ENCODE measurements around the gene NFXL1. TPM values are rescaled to one million over a fixed set of nuclear protein-coding genes. Genes with fewer than 3 reads are reported as not detected.

Gene NFXL1
- total RNA-seq, 3 donors from 2014 or later: 7.7 to 11.0 (median 10.5) TPM

GRCh38 chr4:47860305-47860704, 54.1 kb downstream of the NFXL1 start:
- Mint-ChIP-seq H3K4me3 (no peak overlapping the region), H3K4me1 (ENCODE audit: low read depth) (no peaks in the 10 kb centered on the region), H3K9me3 (no peaks in the 10 kb centered on the region), H3K36me3 (ENCODE audit: insufficient read depth) (peaks cover 11% of the 10 kb centered on the region), H3K27me3 (ENCODE audit: low read depth) (no peaks in the 10 kb centered on the region)
- DNase-seq (no peak), ATAC-seq (no peak)

GRCh38 chr4:47858006-47858405, 56.4 kb downstream of the NFXL1 start:
- DNase-seq (no peak), ATAC-seq (no peak)
- no peaks in the 10 kb centered on the region for H3K27me3 Mint-ChIP-seq (ENCODE audit: low read depth)
- peaks cover 19% of the 10 kb centered on the region for H3K36me3 Mint-ChIP-seq (ENCODE audit: insufficient read depth)
- H3K4me1 Mint-ChIP-seq (ENCODE audit: low read depth): no peaks in the 10 kb centered on the region
- H3K9me3 Mint-ChIP-seq: no peaks in the 10 kb centered on the region
- H3K4me3 Mint-ChIP-seq: no peak overlapping the region

GRCh38 chr4:47856713-47857112, 57.7 kb downstream of the NFXL1 start:
- H3K4me1 Mint-ChIP-seq (ENCODE audit: low read depth): no peaks in the 10 kb centered on the region
- no peak for DNase-seq
- H3K27me3 Mint-ChIP-seq (ENCODE audit: low read depth): no peaks in the 10 kb centered on the region
- no peak for ATAC-seq
- peaks cover 19% of the 10 kb centered on the region for H3K36me3 Mint-ChIP-seq (ENCODE audit: insufficient read depth)
- H3K4me3 Mint-ChIP-seq: no peak overlapping the region
- H3K9me3 Mint-ChIP-seq: no peaks in the 10 kb centered on the region

GRCh38 chr4:47855350-47855749, 59.0 kb downstream of the NFXL1 start:
- no peak overlapping the region for H3K4me3 Mint-ChIP-seq
- no peaks in the 10 kb centered on the region for H3K9me3 Mint-ChIP-seq
- DNase-seq (no peak), ATAC-seq (no peak)
- no peaks in the 10 kb centered on the region for H3K27me3 Mint-ChIP-seq (ENCODE audit: low read depth)
- peaks cover 23% of the 10 kb centered on the region for H3K36me3 Mint-ChIP-seq (ENCODE audit: insufficient read depth)
- no peaks in the 10 kb centered on the region for H3K4me1 Mint-ChIP-seq (ENCODE audit: low read depth)

- DNase-seq: no peak
- Mint-ChIP-seq H3K27me3 (ENCODE audit: low read depth) (no peaks in the 10 kb centered on the region), H3K4me3 (no peak overlapping the region), H3K9me3 (no peaks in the 10 kb centered on the region), H3K4me1 (ENCODE audit: low read depth) (no peaks in the 10 kb centered on the region), H3K36me3 (ENCODE audit: insufficient read depth) (peaks cover 35% of the 10 kb centered on the region)
- no peak for ATAC-seq
Observed at GRCh38 chr4:47852136-47852535, 62.2 kb downstream of the NFXL1 start.

GRCh38 chr4:47849466-47849865, 64.9 kb downstream of the NFXL1 start:
- H3K9me3 Mint-ChIP-seq: no peaks in the 10 kb centered on the region
- H3K36me3 Mint-ChIP-seq (ENCODE audit: insufficient read depth): peaks cover 39% of the 10 kb centered on the region
- H3K4me3 Mint-ChIP-seq: no peak overlapping the region
- H3K4me1 Mint-ChIP-seq (ENCODE audit: low read depth): no peaks in the 10 kb centered on the region
- no peaks in the 10 kb centered on the region for H3K27me3 Mint-ChIP-seq (ENCODE audit: low read depth)
- ATAC-seq: no peak
- DNase-seq: no peak

GRCh38 chr4:47848041-47848440, 66.3 kb downstream of the NFXL1 start:
- H3K4me1 Mint-ChIP-seq (ENCODE audit: low read depth): no peaks in the 10 kb centered on the region
- H3K36me3 Mint-ChIP-seq (ENCODE audit: insufficient read depth): peaks cover 43% of the 10 kb centered on the region
- ATAC-seq (no peak), DNase-seq (no peak)
- H3K9me3 Mint-ChIP-seq: no peaks in the 10 kb centered on the region
- no peak overlapping the region for H3K4me3 Mint-ChIP-seq
- no peaks in the 10 kb centered on the region for H3K27me3 Mint-ChIP-seq (ENCODE audit: low read depth)

- Mint-ChIP-seq H3K9me3 (no peaks in the 10 kb centered on the region), H3K4me3 (no peak overlapping the region), H3K36me3 (ENCODE audit: insufficient read depth) (peaks cover 26% of the 10 kb centered on the region), H3K4me1 (ENCODE audit: low read depth) (peaks cover 14% of the 10 kb centered on the region), H3K27me3 (ENCODE audit: low read depth) (no peaks in the 10 kb centered on the region)
- DNase-seq: no peak
- ATAC-seq: no peak
Observed at GRCh38 chr4:47842985-47843384, 71.4 kb downstream of the NFXL1 start.

- Mint-ChIP-seq H3K27me3 (ENCODE audit: low read depth) (no peaks in the 10 kb centered on the region), H3K4me1 (ENCODE audit: low read depth) (peaks cover 31% of the 10 kb centered on the region), H3K36me3 (ENCODE audit: insufficient read depth) (peaks cover 11% of the 10 kb centered on the region), H3K4me3 (no peak overlapping the region), H3K9me3 (no peaks in the 10 kb centered on the region)
- no peak for DNase-seq
- no peak for ATAC-seq
Observed at GRCh38 chr4:47840291-47840690, 74.1 kb downstream of the NFXL1 start.

- Mint-ChIP-seq H3K36me3 (ENCODE audit: insufficient read depth) (peaks cover 9% of the 10 kb centered on the region), H3K4me3 (no peak overlapping the region), H3K9me3 (no peaks in the 10 kb centered on the region), H3K4me1 (ENCODE audit: low read depth) (peaks cover 33% of the 10 kb centered on the region), H3K27me3 (ENCODE audit: low read depth) (no peaks in the 10 kb centered on the region)
- DNase-seq (peak; percentile 7), ATAC-seq (peak; percentile 78 to 84)
Observed at GRCh38 chr4:47839259-47839658, 75.1 kb downstream of the NFXL1 start.

- no peak for ATAC-seq
- Mint-ChIP-seq H3K4me1 (ENCODE audit: low read depth) (peaks cover 33% of the 10 kb centered on the region), H3K9me3 (no peaks in the 10 kb centered on the region), H3K27me3 (ENCODE audit: low read depth) (no peaks in the 10 kb centered on the region), H3K4me3 (peak overlapping the region; percentile 81), H3K36me3 (ENCODE audit: insufficient read depth) (peaks cover 1% of the 10 kb centered on the region)
- no peak for DNase-seq
Observed at GRCh38 chr4:47838445-47838844, 75.9 kb downstream of the NFXL1 start.

GRCh38 chr4:47837908-47838294, 76.5 kb downstream of the NFXL1 start, which contains the start of gene CORIN:
TSS of gene CORIN (minus strand) at chr4:47838067. CDS start at chr4:47837949, 118 bp downstream.
- ATAC-seq: no peak
- DNase-seq: no peak
- H3K9me3 Mint-ChIP-seq: no peaks in the 10 kb centered on the region
- peak within 1 kb of the TSS; percentile 81 for H3K4me3 Mint-ChIP-seq
- H3K4me1 Mint-ChIP-seq (ENCODE audit: low read depth): peaks cover 33% of the 10 kb centered on the region
- peaks cover 2% of the 10 kb centered on the region for H3K27me3 Mint-ChIP-seq (ENCODE audit: low read depth)
- H3K36me3 Mint-ChIP-seq (ENCODE audit: insufficient read depth): no peaks in the 10 kb centered on the region

GRCh38 chr4:47837094-47837907, 77.1 kb downstream of the NFXL1 start:
- Mint-ChIP-seq H3K9me3 (no peaks in the 10 kb centered on the region), H3K4me1 (ENCODE audit: low read depth) (peaks cover 33% of the 10 kb centered on the region), H3K27me3 (ENCODE audit: low read depth) (peaks cover 2% of the 10 kb centered on the region), H3K36me3 (ENCODE audit: insufficient read depth) (no peaks in the 10 kb centered on the region), H3K4me3 (peak overlapping the region; percentile 81)
- ATAC-seq: peak; percentile 51 to 61
- DNase-seq: peak; percentile 15

- DNase-seq: peak; percentile 45
- no peaks in the 10 kb centered on the region for H3K36me3 Mint-ChIP-seq (ENCODE audit: insufficient read depth)
- ATAC-seq: peak; percentile 67 to 74
- H3K27me3 Mint-ChIP-seq (ENCODE audit: low read depth): peaks cover 4% of the 10 kb centered on the region
- H3K4me3 Mint-ChIP-seq: peak overlapping the region; percentile 81
- H3K9me3 Mint-ChIP-seq: no peaks in the 10 kb centered on the region
- H3K4me1 Mint-ChIP-seq (ENCODE audit: low read depth): peaks cover 35% of the 10 kb centered on the region
Observed at GRCh38 chr4:47836641-47837093, 77.7 kb downstream of the NFXL1 start.

GRCh38 chr4:47835494-47835893, 78.9 kb downstream of the NFXL1 start:
- ATAC-seq (no peak), DNase-seq (no peak)
- H3K36me3 Mint-ChIP-seq (ENCODE audit: insufficient read depth): no peaks in the 10 kb centered on the region
- peaks cover 4% of the 10 kb centered on the region for H3K27me3 Mint-ChIP-seq (ENCODE audit: low read depth)
- no peak overlapping the region for H3K4me3 Mint-ChIP-seq
- peaks cover 35% of the 10 kb centered on the region for H3K4me1 Mint-ChIP-seq (ENCODE audit: low read depth)
- no peaks in the 10 kb centered on the region for H3K9me3 Mint-ChIP-seq
